ENCODE measurements around the gene ASMTL.
"Not testable (repeated sequence)": the region's sequence is repeated elsewhere in the genome, so short reads cannot be mapped to it uniquely, and the experiment has no call there.

ASMTL gene

GRCh38 chrX:1433646-1434357 is 18.9 kb downstream of the ASMTL start:
- DNase-seq, result no peak

DNA sequence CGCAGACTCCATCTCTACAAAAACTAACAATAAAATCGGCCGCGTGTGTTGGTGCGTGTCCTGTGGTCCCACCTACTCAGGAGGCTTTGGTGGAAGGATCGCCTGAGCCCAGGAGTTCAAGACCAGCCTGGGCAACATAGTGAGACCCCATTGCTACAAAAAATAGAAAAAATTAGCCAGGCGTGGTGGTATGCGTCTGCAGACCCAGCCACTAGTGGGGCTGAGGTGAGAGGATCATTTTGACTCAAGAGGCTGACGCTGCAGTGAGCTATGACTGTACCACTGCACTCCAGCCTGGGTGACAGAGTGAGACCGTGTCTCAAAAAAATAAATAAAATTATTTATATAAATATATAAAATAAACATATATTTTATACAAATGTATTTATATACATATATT is 22.3 kb downstream of the ASMTL start:
- no peak for DNase-seq

DNA sequence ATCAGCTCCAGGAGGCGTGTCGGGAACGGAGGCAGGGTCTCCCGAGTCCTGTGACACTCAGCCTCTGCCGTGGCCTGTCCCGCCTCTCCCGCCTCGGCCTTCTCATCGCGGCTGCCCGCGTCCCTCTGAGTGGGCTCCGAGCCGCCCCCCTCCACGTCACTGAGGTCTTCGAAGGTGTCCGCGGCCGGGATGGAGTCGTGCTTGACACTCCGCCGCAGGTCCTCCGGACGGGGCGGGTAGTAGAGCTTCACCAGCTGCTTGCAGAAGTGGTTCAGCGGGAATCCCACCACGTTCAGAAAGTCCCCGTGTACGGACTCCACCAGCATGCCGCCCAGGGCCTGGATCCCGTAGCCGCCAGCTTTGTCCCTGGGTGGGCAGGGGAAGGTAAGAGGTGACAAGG is 25.0 kb downstream of the ASMTL start:
- no peak for DNase-seq

GRCh38 chrX:1426321-1426720 is 26.4 kb downstream of the ASMTL start:
- not testable (repeated sequence) for DNase-seq

DNA sequence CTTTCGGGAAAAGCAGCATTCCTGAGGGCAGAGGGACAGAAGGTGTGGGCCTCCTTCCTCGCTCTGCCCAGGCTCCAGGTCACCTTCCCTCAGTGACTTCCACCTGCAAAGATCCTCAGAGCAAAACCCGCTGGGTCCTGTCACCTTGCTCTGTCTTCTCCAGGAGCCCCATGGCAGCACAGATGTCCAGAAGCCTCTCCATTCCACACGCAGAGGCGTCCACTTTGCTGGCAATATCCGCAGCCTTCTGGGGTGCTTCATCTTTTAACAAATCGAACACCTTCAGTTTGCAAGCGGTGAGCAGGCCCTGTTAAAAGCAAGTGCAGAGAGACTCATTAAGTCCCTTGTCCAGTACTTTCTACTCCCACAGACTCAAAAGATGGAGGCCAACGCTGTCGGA is 27.3 kb downstream of the ASMTL start:
- no peak for DNase-seq

DNA sequence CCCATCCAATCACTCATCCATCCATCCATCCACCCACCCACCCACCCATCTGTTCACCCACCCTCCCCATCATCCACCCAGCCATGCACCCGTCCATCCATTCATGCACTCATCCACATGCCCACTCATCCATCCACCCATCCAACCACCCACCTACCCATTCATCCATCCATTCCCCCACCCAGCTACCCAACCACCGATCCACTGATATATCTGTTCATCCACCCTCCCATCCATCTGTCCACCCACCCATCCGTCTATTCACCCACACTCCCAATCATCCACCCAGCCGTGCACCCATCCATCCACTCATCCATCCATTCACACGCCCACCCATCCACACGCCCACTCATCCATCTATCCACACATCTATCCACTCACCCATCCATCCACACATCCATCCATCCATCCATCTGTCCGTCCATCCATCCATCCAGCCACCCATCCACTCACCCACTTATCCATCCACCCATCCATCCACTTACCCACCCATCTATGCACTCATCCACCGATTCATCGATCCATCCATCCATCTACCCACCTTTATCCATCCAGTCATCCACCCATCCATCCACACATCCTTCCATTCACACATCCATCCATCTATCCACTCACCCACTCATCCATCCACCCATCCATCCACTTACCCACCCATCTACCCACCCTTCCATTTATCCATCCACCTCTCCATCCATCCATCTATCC is 28.4 kb downstream of the ASMTL start:
- DNase-seq, result no peak

DNA sequence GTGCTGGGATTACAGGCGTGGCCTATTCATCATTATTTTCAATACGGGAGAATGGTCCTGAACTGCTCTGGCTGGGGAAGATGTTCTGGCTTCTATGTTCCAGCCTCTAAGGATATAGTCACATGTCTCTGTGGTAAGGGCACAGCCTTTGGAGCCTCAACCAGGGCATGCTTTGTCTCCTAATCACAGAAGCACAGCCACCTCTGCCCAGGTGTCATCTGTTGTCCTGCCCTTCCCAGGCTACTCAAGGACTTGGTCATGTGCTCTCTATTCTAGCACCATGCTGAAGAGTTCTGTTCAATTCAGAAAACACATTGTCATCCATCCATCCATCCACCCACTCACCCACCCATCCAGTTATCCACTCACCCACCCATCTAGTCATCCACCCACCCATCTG is 29.5 kb downstream of the ASMTL start:
- DNase-seq, result no peak

- no peak for DNase-seq
Measured at GRCh38 chrX:1422135-1422465, 30.6 kb downstream of the ASMTL start.

- no peak for DNase-seq
Measured at GRCh38 chrX:1421433-1422134, 31.1 kb downstream of the ASMTL start.

GRCh38 chrX:1420371-1420770 is 32.3 kb downstream of the ASMTL start:
- no peak for DNase-seq

- DNase-seq, result no peak
Measured at GRCh38 chrX:1419545-1420355, 33.0 kb downstream of the ASMTL start.

DNA sequence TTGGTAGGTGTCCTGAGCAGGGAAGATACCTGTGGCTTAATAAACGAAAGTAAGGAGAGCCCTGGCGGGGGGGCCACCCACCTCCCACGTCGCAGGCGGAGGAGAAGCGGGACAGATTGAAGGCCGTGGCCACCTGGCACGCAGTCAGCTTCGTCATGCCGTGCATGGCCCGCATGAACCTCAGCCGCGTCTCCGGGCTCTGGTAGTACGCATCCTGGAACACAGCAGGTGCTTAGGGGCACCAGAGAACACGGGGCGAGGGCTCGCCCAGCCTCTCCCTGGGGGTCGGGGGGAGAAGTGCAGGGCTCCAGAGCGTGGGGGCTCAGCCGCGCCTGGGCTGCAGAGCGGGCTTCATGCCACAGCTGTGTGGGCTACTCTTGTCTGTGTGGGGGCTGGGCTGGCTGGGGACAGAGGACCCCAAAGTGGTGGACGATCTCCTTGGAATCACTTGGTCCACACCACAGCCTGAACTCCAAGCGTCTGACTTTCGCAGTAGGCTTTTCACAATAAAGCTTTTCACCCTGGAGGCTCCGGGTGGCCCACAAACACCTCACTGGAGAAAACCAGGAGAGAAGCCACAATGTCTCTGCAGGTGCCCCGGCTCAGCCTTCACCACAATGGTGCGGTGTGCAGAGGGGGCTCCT is 33.7 kb downstream of the ASMTL start:
- DNase-seq, result no peak

GRCh38 chrX:1417921-1418771 is 34.6 kb downstream of the ASMTL start:
- DNase-seq, result no peak

GRCh38 chrX:1416965-1417760 is 35.5 kb downstream of the ASMTL start:
- no peak for DNase-seq

- DNase-seq, result no peak
Measured at GRCh38 chrX:1416327-1416784, 36.4 kb downstream of the ASMTL start.

- no peak for DNase-seq
Measured at GRCh38 chrX:1412551-1413161, 40.1 kb downstream of the ASMTL start.

DNA sequence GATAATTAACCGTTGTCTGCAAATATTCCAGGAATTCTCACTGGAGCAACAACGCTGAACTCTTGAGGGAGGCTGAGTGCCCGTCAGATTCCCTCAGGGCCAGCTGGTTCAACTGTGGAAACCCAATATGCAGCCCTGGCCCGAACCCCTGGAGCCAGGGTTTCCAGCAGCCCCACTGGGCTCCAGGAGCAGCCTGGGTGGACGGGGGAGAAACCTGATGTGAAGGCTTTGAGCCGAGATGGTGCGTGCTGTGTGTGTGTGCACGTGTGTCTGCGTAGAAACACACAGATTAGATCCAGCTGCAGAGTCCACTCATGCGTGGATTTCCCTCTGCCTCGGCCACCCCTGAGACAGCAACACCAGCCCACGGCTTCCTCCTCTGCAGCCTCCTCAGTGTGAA is 41.4 kb downstream of the ASMTL start:
- no peak for DNase-seq

DNA sequence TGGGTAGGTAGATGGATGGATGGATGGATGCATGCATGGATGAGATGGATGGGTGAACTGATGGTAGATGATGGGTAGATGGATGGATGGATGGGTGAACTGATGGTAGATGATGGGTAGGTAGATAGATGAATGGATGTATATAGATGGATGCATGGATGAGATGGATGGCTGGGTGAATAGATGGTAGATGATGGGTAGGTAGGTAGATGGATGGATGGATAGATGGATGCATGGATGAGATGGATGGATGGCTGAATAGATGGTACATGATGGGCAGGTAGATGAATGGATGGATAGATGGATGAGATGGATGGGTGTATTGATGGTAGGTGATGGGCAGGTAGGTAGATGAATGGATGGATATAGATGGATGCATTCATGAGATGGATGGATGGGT is 45.7 kb downstream of the ASMTL start:
- no peak for DNase-seq

DNA sequence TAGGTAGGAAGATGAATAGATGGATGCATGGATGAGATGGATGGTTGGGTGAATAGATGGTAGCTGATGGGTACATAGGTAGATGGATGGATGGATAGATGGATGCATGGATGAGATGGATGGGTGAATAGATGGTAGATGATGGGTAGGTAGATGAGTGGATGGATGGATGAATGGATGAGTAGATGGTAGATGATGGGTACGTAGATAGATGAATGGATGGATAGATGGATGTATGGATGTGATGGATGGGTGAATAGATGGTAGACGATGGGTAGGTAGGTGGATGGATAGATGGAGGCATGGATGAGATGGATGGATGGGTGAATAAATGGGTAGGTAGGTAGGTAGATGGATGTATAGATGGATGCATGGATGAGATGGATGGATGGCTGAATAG is 46.9 kb downstream of the ASMTL start:
- not testable (repeated sequence) for DNase-seq

DNA sequence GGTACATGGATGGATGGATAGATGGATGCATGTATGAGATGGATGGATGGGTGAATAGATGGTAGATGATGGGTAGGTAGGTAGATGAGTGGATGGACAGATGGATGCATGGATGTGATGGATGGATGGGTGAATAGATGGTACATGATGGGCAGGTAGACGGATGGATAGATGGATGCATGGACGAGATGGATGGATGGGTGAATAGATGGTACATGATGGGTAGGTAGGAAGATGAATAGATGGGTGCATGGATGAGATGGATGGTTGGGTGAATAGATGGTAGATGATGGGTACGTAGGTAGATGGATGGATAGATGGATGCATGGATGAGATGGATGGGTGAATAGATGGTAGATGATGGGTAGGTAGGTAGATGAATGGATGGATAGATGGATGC is 48.8 kb downstream of the ASMTL start:
- not testable (repeated sequence) for DNase-seq
